ENCODE data around the gene TRAPPC2L.
"Not testable (repeated sequence)": the region's sequence is repeated elsewhere in the genome, so short reads cannot be mapped to it uniquely, and the experiment has no call there.

Gene TRAPPC2L

GRCh38 chr16:88878967-88879787 is 22.2 kb downstream of the TRAPPC2L start:
- DNase-seq = no peak

GRCh38 chr16:88879788-88880055 is 22.8 kb downstream of the TRAPPC2L start:
- DNase-seq = no peak

GRCh38 chr16:88880226-88881006 is 23.5 kb downstream of the TRAPPC2L start:
- no peak for DNase-seq

GRCh38 chr16:88881007-88881615 is 24.2 kb downstream of the TRAPPC2L start:
- DNase-seq = no peak

- DNase-seq = no peak
These were observed 24.9 kb downstream of the TRAPPC2L start for GRCh38 chr16:88881675-88882357.

- DNase-seq = no peak
These were observed 25.6 kb downstream of the TRAPPC2L start for GRCh38 chr16:88882358-88883030.

GRCh38 chr16:88883117-88883895 is 26.4 kb downstream of the TRAPPC2L start:
- DNase-seq = no peak

GRCh38 chr16:88883946-88884345 is 27.0 kb downstream of the TRAPPC2L start:
- no peak for DNase-seq

- DNase-seq = no peak
These were observed 27.8 kb downstream of the TRAPPC2L start for GRCh38 chr16:88884569-88885271.

- DNase-seq = no peak
These were observed 28.9 kb downstream of the TRAPPC2L start for GRCh38 chr16:88885693-88886280.

- no peak for DNase-seq
These were observed 29.5 kb downstream of the TRAPPC2L start for GRCh38 chr16:88886420-88886844.

- DNase-seq = no peak
These were observed 30.1 kb downstream of the TRAPPC2L start for GRCh38 chr16:88886845-88887521.

GRCh38 chr16:88888057-88888456 is 31.1 kb downstream of the TRAPPC2L start:
- DNase-seq = no peak

GRCh38 chr16:88888461-88889387 is 31.8 kb downstream of the TRAPPC2L start:
- DNase-seq = no peak

- DNase-seq = not testable (repeated sequence)
These were observed 32.9 kb downstream of the TRAPPC2L start for GRCh38 chr16:88889702-88890352.

GRCh38 chr16:88891083-88891482 is 34.2 kb downstream of the TRAPPC2L start:
- DNase-seq = no peak

GRCh38 chr16:88892065-88892464 is 35.1 kb downstream of the TRAPPC2L start:
- no peak for DNase-seq
